Measurements from ENCODE around the gene TMEM50B. TPM values are rescaled to one million over a fixed set of nuclear protein-coding genes. Genes with fewer than 3 reads are reported as not detected.
"Not testable (repeated sequence)": the region's sequence is repeated elsewhere in the genome, so short reads cannot be mapped to it uniquely, and the experiment has no call there.

TMEM50B gene
- polyA plus RNA-seq (2014; cell fraction: cytosol; rRNA removed) = 28.9 and 29.5 TPM in 2 replicates
- polyA plus RNA-seq (2014; cell fraction: nucleus; rRNA removed) = 42.2 and 44.5 TPM in 2 replicates

DNA sequence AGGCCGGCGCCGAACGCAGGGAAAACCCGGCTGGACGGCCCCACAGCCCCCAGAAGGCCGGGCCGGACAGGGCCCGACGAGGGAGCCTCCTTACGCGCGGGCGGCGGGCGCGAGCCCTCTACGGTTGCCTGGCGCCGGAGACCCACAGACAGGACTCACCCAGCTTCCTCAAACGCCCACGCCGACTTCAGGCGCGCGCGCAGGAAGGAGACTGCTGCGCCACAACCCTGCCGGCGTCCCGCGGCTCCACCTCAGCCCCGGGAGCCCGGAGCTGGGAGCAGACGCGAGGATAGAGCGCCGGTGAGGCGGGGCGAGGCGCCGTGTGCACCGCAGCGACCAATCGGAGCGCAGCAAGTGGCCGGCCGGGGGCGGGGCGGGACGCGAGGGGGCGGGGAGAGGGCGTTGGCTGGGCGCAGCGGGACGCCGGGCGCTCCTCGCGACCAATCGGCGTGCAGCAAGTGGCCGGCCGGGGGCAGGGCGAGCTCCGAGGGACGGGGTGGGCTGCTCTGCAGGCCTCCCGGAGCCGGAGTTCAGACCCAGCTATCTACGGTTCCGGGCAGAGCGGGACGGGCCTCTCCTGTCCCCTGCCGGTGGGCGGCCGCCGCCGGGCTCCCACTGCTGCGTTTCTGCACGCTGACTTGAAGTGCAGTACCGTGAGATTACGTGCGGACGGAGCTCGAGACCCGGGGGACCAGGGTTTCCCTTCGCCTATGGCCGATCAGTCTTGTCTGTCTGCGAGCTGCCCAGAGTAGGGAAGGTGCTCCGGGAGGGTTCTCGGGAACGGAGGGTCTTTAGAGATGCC lies at the start of gene TMEM50B:
TSS of gene TMEM50B (minus strand) at position 296 of the 802 bp plus-strand sequence. CDS start 11,089 bp downstream, outside the sequence.
- DNase-seq (ENCODE audit: low spot score) = peak; percentile 90

DNA sequence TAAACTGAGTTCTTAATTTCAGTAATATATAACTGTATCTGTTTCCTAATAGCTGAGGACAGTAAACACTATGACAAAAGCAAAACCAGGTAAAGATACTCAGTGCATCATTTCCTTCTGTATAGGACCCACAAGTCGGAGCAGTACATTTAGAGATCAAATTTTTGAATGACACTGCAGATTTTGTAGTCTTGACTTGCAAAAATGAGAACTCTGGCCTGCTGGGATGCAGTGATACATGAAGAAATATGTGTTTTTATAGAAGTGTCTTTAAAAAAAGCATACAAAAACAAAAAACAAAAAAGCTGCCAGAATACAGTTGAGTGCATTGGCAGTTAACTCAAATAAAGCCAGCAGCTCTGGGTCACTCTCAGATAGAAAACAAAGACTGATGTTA lies 43.2 kb upstream of the TMEM50B start:
- no peak for DNase-seq (ENCODE audit: low spot score)

DNA sequence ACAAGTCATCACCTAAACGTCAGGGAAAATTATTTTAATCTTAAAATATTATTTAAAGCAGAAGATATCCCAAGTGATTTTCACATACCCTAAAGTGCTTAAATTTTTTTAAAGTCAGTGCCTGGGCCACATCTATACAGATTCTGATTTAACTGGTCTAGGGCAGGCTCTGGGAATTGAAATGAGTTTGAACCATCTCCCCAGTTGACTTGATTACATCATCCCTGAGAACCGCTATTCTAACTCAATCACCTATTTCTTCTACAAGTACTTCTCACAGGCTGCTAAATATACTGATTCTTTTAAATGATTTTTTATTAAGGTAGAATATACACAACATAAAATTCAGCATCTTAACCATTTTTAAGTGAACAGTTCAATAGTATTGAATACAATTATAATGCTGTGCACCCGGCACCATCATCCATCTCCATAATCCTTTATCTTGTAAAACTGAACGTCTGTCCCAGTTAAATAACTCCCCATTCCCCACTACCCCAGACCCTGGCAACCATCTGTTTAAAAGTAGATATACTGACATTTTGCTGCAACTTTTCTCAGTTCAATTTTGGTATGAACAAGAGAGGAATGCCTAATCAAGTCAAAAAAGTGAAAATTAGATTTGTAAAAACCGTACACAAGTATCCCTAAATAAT lies 42.7 kb upstream of the TMEM50B start:
- no peak for DNase-seq (ENCODE audit: low spot score)

GRCh38 chr21:33518899-33519298 lies 39.1 kb upstream of the TMEM50B start:
- DNase-seq (ENCODE audit: low spot score) = no peak

DNA sequence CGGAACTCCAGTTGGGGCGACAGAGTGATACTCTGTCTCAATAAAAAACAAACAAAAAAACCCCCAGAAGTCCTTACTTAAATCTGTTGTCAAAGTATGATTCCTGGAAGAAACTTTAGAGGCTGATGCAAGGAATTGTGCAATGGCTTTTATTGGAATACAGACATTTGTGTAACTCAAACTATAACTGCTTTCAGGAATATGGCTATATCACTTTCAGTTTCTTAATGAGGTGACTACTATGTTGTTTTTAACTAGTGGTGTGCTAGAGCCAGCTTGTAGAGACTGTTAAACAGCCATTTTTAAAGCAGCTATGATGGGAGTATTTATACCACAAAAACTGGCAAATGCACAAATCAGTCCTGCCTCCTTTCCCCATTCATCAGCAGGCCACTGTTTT lies 34.5 kb upstream of the TMEM50B start:
- no peak for DNase-seq (ENCODE audit: low spot score)

- no peak for DNase-seq (ENCODE audit: low spot score)
These were observed 32.7 kb upstream of the TMEM50B start for GRCh38 chr21:33512481-33512880.

GRCh38 chr21:33511639-33512038 lies 31.9 kb upstream of the TMEM50B start:
- no peak for DNase-seq (ENCODE audit: low spot score)

DNA sequence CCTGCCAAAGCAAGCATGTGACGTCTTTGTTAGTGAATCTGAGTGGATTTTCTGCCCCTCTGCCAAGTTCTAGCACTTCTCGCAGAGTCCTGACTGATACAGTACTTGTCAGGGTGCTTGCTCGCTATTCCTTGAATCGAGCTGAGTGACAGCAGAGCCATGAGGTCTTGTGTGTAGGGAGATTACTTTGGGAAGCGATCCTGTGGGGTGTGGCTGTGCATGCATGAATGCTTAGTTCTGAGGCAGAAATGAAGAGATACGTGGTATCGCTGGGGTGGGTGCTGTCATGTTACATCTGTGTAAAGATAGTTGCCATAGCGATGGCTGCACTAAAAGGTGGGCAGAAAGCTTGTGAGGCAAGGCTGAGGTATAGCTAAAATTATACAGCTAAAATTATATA lies 31.1 kb upstream of the TMEM50B start:
- no peak for DNase-seq (ENCODE audit: low spot score)

DNA sequence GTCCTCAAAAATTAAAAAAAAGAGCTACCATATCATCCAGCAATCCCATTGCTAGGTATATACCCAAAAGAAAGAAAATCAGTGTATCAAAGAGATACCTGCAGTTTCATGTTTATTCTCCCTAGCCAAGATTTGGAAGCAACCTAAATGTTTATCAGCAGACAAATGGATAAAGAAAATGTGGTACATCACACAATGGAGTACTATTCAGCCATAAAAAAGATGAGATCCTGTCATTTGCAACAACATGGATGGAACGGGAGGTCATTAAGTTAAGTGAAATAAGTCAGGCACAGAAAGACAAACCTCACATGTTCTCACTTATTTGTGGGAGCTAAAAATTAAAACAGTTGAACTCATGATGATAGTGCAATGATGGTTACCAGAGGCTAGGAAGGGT lies 27.2 kb upstream of the TMEM50B start:
- not testable (repeated sequence) for DNase-seq (ENCODE audit: low spot score)

GRCh38 chr21:33505833-33506232 lies 26.1 kb upstream of the TMEM50B start:
- DNase-seq (ENCODE audit: low spot score) = no peak

GRCh38 chr21:33496345-33496744 lies 16.6 kb upstream of the TMEM50B start:
- DNase-seq (ENCODE audit: low spot score) = no peak

DNA sequence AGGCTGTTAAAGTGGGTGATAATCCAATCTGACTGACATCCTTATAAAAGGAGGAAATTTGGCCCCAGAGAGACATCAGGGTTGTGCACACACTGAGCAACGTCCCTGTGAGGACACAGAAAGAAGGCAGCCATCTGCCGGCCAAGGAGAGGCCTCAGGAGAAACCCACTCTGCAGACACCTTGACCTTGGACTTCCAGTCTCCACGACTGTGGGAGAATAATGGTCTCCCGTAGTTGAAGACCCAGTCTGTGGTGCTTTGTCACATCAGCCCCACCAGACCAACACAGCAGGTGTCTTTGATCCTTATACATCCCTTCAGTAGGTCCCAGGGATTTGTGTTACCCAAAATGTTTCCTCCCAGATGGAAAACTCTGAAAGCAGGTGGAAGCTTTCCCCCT lies 16.0 kb upstream of the TMEM50B start:
- DNase-seq (ENCODE audit: low spot score) = no peak

DNA sequence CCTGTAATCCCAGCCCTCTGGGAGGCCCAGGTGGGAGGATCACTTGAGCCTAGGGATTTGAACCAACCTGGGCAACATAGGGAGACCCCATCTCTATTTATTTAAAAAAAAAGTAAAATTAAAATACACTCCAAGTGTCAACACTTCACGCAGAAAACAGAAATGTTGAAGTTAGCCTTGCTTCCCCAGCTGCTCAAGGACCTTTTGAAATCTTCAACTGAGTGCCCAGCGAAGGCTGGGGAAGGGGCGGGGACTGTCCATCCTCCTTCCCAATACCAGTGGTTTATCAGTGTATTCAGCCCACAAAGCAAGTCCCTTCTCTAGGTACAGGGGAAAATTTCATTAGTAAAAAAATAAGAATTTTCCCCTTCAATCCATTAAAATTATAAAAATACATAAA lies 14.0 kb upstream of the TMEM50B start:
- no peak for DNase-seq (ENCODE audit: low spot score)

DNA sequence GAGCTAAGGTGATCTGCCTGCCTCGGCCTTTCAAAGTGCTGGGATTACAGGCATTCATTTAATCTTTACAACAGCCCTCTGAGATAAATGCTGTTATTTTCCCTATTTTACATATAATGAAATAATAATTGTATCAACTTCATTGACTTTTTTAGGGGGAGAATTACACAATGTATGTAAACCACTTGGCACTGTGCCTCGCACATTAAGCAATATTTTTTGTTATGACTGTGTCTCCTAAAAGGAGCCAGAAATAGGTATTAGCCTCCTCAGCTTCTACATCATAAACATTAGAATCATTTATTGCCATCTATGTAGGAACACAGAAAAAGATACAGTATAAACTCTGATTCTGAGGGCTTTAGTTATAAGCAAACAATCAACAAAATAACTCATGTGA lies 12.8 kb upstream of the TMEM50B start:
- DNase-seq (ENCODE audit: low spot score) = no peak

GRCh38 chr21:33491373-33492102 lies 11.8 kb upstream of the TMEM50B start, which contains the start of gene DNAJC28:
Gene DNAJC28 (minus strand): TSS chr21:33491716. CDS start chr21:33489393, 2,323 bp downstream.
- peak; percentile 93 for DNase-seq (ENCODE audit: low spot score)

DNA sequence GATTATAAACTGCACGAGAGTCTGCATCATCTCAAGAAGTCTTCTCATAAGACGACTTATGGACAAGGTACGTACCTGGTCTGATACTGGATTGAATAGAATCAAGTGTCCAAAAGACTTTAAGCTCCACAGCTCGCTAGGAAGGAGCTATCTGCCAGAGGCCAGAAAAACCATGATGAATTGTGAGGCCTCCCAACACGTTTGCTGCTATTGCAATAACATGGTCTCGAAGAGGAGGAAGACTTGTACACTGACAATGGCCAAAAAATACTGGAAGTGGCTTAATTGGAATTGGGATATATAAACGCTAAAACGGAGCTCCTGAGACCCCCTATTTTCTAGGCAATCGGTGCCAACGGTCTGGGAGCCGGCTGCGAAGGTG lies 11.2 kb upstream of the TMEM50B start:
- peak; percentile 15 for DNase-seq (ENCODE audit: low spot score)

GRCh38 chr21:33488936-33489335 lies 9.2 kb upstream of the TMEM50B start:
- no peak for DNase-seq (ENCODE audit: low spot score)

GRCh38 chr21:33487996-33488395 lies 8.2 kb upstream of the TMEM50B start:
- no peak for DNase-seq (ENCODE audit: low spot score)

GRCh38 chr21:33481314-33481943 lies 1.7 kb upstream of the TMEM50B start:
- DNase-seq (ENCODE audit: low spot score) = no peak

- DNase-seq (ENCODE audit: low spot score) = no peak
These were observed 818 bp upstream of the TMEM50B start for GRCh38 chr21:33480481-33481103.
